Mesenchymal stem cell (in vitro differentiated cells and primary cell): Measurements from ENCODE around the gene MLN.

Experiments used
- DNase-seq: peaks from one replicate; pipeline ENCODE4 v3.0.0-alpha.2; 2013
- H2AFZ ChIP-seq: one replicate; pipeline ENCODE4 v1.6.1; 2013; ENCODE audit warnings: low read depth, mild to moderate bottlenecking, control low read depth, inconsistent platforms, low read length, moderate library complexity
- H2AK5ac ChIP-seq: 2 replicates; pipeline ENCODE4 v1.6.1; 2013; ENCODE audit warnings: low read length, moderate library complexity, mild to moderate bottlenecking, inconsistent platforms; ENCODE audit not compliant: severe bottlenecking
- H2BK120ac ChIP-seq: one replicate; pipeline ENCODE4 v1.6.1; 2013; ENCODE audit warnings: low read depth, mild to moderate bottlenecking, inconsistent platforms, low read length, moderate library complexity
- H2BK12ac ChIP-seq, 2 experiments: one replicate each; pipeline ENCODE4 v1.6.1; 2013; ENCODE audit warnings: inconsistent platforms in 2 of 2, low read length in 2 of 2, mild to moderate bottlenecking in 2 of 2, moderate library complexity in 2 of 2, control low read depth in 1 of 2
- H2BK15ac ChIP-seq: one replicate; pipeline ENCODE4 v1.6.1; 2013; ENCODE audit warnings: mild to moderate bottlenecking, low read depth, inconsistent platforms; ENCODE audit not compliant: poor library complexity, severe bottlenecking
- H2BK5ac ChIP-seq: 2 replicates; pipeline ENCODE4 v1.6.1; 2013; ENCODE audit warnings: low read depth, mild to moderate bottlenecking, low read length, control low read depth, inconsistent platforms; ENCODE audit not compliant: poor library complexity, severe bottlenecking
- H3K14ac ChIP-seq, 2 experiments: one replicate each; pipeline ENCODE4 v1.6.1; 2013; ENCODE audit warnings: inconsistent platforms in 2 of 2, low read length in 2 of 2, control low read depth in 1 of 2, mild to moderate bottlenecking in 1 of 2, moderate library complexity in 1 of 2
- H3K18ac ChIP-seq, 2 experiments: one replicate each; pipeline ENCODE4 v1.6.1; 2013; ENCODE audit warnings: inconsistent platforms in 2 of 2, low read length in 2 of 2, control low read depth in 1 of 2, low read depth in 1 of 2, mild to moderate bottlenecking in 1 of 2
- H3K23ac ChIP-seq, 2 experiments: one replicate each; pipeline ENCODE4 v1.6.1; 2013; ENCODE audit warnings: inconsistent platforms in 2 of 2, low read length in 2 of 2, mild to moderate bottlenecking in 2 of 2, moderate library complexity in 2 of 2, control low read depth in 1 of 2
- H3K27ac ChIP-seq: 2 replicates; pipeline ENCODE4 v1.5.1; 2013; ENCODE audit warnings: mild to moderate bottlenecking, moderate library complexity, low read length, control low read depth, inconsistent platforms; ENCODE audit not compliant: poor library complexity, severe bottlenecking
- H3K27me3 ChIP-seq, 2 experiments: 2 replicates each; pipeline versions ENCODE4 v1.6.1 to v1.7.0; 2013; ENCODE audit warnings: low read length in 2 of 2, mild to moderate bottlenecking in 2 of 2, moderate library complexity in 2 of 2, control low read depth in 1 of 2, inconsistent platforms in 1 of 2; ENCODE audit not compliant: control insufficient read depth in 1 of 2, insufficient read depth in 1 of 2
- H3K36me3 ChIP-seq, 2 experiments: 2 replicates each; pipeline versions ENCODE4 v1.6.1 to v1.7.0; 2013; ENCODE audit warnings: low read length in 2 of 2, control low read depth in 1 of 2, inconsistent platforms in 1 of 2, low read depth in 1 of 2, mild to moderate bottlenecking in 1 of 2; ENCODE audit not compliant: insufficient read depth in 2 of 2, control insufficient read depth in 1 of 2
- H3K4ac ChIP-seq, 2 experiments: one replicate each; pipeline ENCODE4 v1.6.1; 2013; ENCODE audit warnings: inconsistent platforms in 2 of 2, low read length in 2 of 2, mild to moderate bottlenecking in 2 of 2, moderate library complexity in 2 of 2, control low read depth in 1 of 2, low read depth in 1 of 2
- H3K4me1 ChIP-seq: 2 replicates; pipeline ENCODE4 v1.6.1; 2013; ENCODE audit warnings: low read depth, low read length, control low read depth; ENCODE audit not compliant: control insufficient read depth, insufficient read depth
- H3K4me2 ChIP-seq: 2 replicates; pipeline ENCODE4 v1.6.1; 2013; ENCODE audit warnings: low read length, mild to moderate bottlenecking, inconsistent platforms; ENCODE audit not compliant: poor library complexity, severe bottlenecking
- H3K4me3 ChIP-seq, 2 experiments: 2 replicates each; pipeline versions ENCODE4 v1.5.1 to v1.7.0; 2013; ENCODE audit warnings: low read length in 2 of 2, mild to moderate bottlenecking in 2 of 2, control low read depth in 1 of 2, low read depth in 1 of 2; ENCODE audit not compliant: insufficient read depth in 1 of 2
- H3K79me1 ChIP-seq: replicated peaks from 2 replicates; pipeline ENCODE4 v1.6.1; 2013; ENCODE audit warnings: mild to moderate bottlenecking, control low read depth, low read length, inconsistent platforms; ENCODE audit not compliant: poor library complexity, severe bottlenecking
- H3K9ac ChIP-seq: 2 replicates; pipeline ENCODE4 v1.7.0; 2013; ENCODE audit warnings: mild to moderate bottlenecking, low read length, moderate library complexity
- H3K9me3 ChIP-seq: 2 replicates; pipeline ENCODE4 v1.7.0; 2013; ENCODE audit warnings: mild to moderate bottlenecking, low read length; ENCODE audit not compliant: control insufficient read depth
- H4K8ac ChIP-seq: one replicate; pipeline ENCODE4 v1.6.1; 2013; ENCODE audit warnings: inconsistent platforms, mild to moderate bottlenecking, low read length, moderate library complexity
- H4K91ac ChIP-seq: one replicate; pipeline ENCODE4 v1.6.1; 2013; ENCODE audit warnings: mild to moderate bottlenecking, low read length, inconsistent platforms
- WGBS: methylation state at CpG from one replicate; pipeline ENCODE4 v1.1.7; 2013; ENCODE audit warnings: mixed read lengths; 5-methylcytosine and 5-hydroxymethylcytosine counted together

Gene MLN

GRCh38 chr6:33847078-33847477 lies 43.3 kb upstream of the MLN start:
- Histone ChIP-seq H3K9ac (no peak overlapping the region), H3K14ac (no peak overlapping the region), H2BK120ac (no peak overlapping the region), H2BK15ac (no peak overlapping the region), H4K8ac (no peak overlapping the region), H2BK12ac (no peak overlapping the region), H3K18ac (no peak overlapping the region), H3K4me1 (peaks cover 24% of the 10 kb centered on the region), H3K9me3 (no peaks in the 10 kb centered on the region), H3K36me3 (no peaks in the 10 kb centered on the region), H2AFZ (no peak overlapping the region), H3K23ac (no peak overlapping the region), H2AK5ac (no peak overlapping the region), H3K27ac (no peak overlapping the region), H3K4me2 (no peak overlapping the region), H2BK5ac (no peak overlapping the region), H3K4ac (no peak overlapping the region), H3K4me3 (no peak overlapping the region), H4K91ac (no peak overlapping the region), H3K27me3 (peaks cover 0 to 41% of the 10 kb centered on the region in 2 experiments), H3K79me1 (no peaks in the 10 kb centered on the region)
- DNase-seq, result no peak
- WGBS, result 100% methylated on average over 4 of the region's 6 CpGs

- Histone ChIP-seq H4K91ac (no peak overlapping the region), H4K8ac (no peak overlapping the region), H3K4ac (no peak overlapping the region), H3K9ac (no peak overlapping the region), H2BK120ac (no peak overlapping the region), H3K27me3 (peaks cover 0 to 32% of the 10 kb centered on the region in 2 experiments), H3K23ac (no peak overlapping the region), H2AFZ (no peak overlapping the region), H3K4me2 (no peak overlapping the region), H2AK5ac (no peak overlapping the region), H3K27ac (no peak overlapping the region), H3K36me3 (no peaks in the 10 kb centered on the region), H3K4me1 (peaks cover 20% of the 10 kb centered on the region), H3K14ac (no peak overlapping the region), H3K9me3 (no peaks in the 10 kb centered on the region), H3K79me1 (no peaks in the 10 kb centered on the region), H3K18ac (no peak overlapping the region), H2BK5ac (no peak overlapping the region), H2BK15ac (no peak overlapping the region), H3K4me3 (no peak overlapping the region), H2BK12ac (no peak overlapping the region)
- WGBS, result 65% methylated on average over 2 of the region's 2 CpGs
- DNase-seq, result no peak
These were observed 42.4 kb upstream of the MLN start for GRCh38 chr6:33846226-33846625.

- H3K14ac ChIP-seq, result peak overlapping the region in 1 of 2 experiments; percentile 76
- H3K4me2 ChIP-seq, result no peak overlapping the region
- peaks cover 19% of the 10 kb centered on the region for H3K4me1 ChIP-seq
- 94% methylated on average over 2 of the region's 4 CpGs for WGBS
- peak overlapping the region in 1 of 2 experiments; percentile 73 for H2BK12ac ChIP-seq
- no peak overlapping the region for H3K9ac ChIP-seq
- no peak overlapping the region for H2BK120ac ChIP-seq
- no peaks in the 10 kb centered on the region for H3K79me1 ChIP-seq
- H3K18ac ChIP-seq, result peak overlapping the region in 1 of 2 experiments; percentile 32
- H4K91ac ChIP-seq, result no peak overlapping the region
- DNase-seq, result no peak
- H3K23ac ChIP-seq, result no peak overlapping the region
- no peak overlapping the region for H2AK5ac ChIP-seq
- no peaks in the 10 kb centered on the region for H3K9me3 ChIP-seq
- H2BK5ac ChIP-seq, result no peak overlapping the region
- peaks cover 0 to 22% of the 10 kb centered on the region in 2 experiments for H3K27me3 ChIP-seq
- H2BK15ac ChIP-seq, result no peak overlapping the region
- H3K4ac ChIP-seq, result no peak overlapping the region
- H4K8ac ChIP-seq, result peak overlapping the region; percentile 74
- H3K4me3 ChIP-seq, result no peak overlapping the region
- H3K36me3 ChIP-seq, result no peaks in the 10 kb centered on the region
- no peak overlapping the region for H3K27ac ChIP-seq
- H2AFZ ChIP-seq, result no peak overlapping the region
These were observed 41.4 kb upstream of the MLN start for GRCh38 chr6:33845031-33845745.

GRCh38 chr6:33843131-33844121 lies 39.6 kb upstream of the MLN start:
- no peak overlapping the region for H3K23ac ChIP-seq
- H3K4ac ChIP-seq, result peak overlapping the region; percentile 21 to 43
- peaks cover 31% of the 10 kb centered on the region for H3K4me1 ChIP-seq
- peak overlapping the region; percentile 6 for H2AFZ ChIP-seq
- no peaks in the 10 kb centered on the region for H3K9me3 ChIP-seq
- H2AK5ac ChIP-seq, result no peak overlapping the region
- peak overlapping the region in 1 of 2 experiments; percentile 14 for H3K14ac ChIP-seq
- H2BK12ac ChIP-seq, result peak overlapping the region; percentile 49 to 60
- no peak overlapping the region for H2BK5ac ChIP-seq
- peaks cover 0 to 7% of the 10 kb centered on the region in 2 experiments for H3K27me3 ChIP-seq
- no peak overlapping the region for H3K4me3 ChIP-seq
- H3K9ac ChIP-seq, result no peak overlapping the region
- 63% methylated on average over 20 of the region's 24 CpGs for WGBS
- peak overlapping the region; percentile 60 to 87 for H3K18ac ChIP-seq
- H3K4me2 ChIP-seq, result no peak overlapping the region
- H2BK15ac ChIP-seq, result peak overlapping the region; percentile 82
- no peaks in the 10 kb centered on the region for H3K36me3 ChIP-seq
- peak; percentile 29 for DNase-seq
- H3K27ac ChIP-seq, result no peak overlapping the region
- H4K91ac ChIP-seq, result peak overlapping the region; percentile 23
- H2BK120ac ChIP-seq, result peak overlapping the region; percentile 34
- H4K8ac ChIP-seq, result peak overlapping the region; percentile 70
- no peaks in the 10 kb centered on the region for H3K79me1 ChIP-seq
